ENCODE measurements around the gene CCDC154.
A peak's percentile ranks its signal among the peaks of the same experiment; 100 is the strongest.
"Not testable (repeated sequence)": the region's sequence is repeated elsewhere in the genome, so short reads cannot be mapped to it uniquely, and the experiment has no call there.

Gene CCDC154, protein sequence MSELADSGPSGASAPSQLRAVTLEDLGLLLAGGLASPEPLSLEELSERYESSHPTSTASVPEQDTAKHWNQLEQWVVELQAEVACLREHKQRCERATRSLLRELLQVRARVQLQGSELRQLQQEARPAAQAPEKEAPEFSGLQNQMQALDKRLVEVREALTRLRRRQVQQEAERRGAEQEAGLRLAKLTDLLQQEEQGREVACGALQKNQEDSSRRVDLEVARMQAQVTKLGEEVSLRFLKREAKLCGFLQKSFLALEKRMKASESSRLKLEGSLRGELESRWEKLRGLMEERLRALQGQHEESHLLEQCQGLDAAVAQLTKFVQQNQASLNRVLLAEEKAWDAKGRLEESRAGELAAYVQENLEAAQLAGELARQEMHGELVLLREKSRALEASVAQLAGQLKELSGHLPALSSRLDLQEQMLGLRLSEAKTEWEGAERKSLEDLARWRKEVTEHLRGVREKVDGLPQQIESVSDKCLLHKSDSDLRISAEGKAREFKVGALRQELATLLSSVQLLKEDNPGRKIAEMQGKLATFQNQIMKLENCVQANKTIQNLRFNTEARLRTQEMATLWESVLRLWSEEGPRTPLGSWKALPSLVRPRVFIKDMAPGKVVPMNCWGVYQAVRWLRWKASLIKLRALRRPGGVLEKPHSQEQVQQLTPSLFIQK

DNA sequence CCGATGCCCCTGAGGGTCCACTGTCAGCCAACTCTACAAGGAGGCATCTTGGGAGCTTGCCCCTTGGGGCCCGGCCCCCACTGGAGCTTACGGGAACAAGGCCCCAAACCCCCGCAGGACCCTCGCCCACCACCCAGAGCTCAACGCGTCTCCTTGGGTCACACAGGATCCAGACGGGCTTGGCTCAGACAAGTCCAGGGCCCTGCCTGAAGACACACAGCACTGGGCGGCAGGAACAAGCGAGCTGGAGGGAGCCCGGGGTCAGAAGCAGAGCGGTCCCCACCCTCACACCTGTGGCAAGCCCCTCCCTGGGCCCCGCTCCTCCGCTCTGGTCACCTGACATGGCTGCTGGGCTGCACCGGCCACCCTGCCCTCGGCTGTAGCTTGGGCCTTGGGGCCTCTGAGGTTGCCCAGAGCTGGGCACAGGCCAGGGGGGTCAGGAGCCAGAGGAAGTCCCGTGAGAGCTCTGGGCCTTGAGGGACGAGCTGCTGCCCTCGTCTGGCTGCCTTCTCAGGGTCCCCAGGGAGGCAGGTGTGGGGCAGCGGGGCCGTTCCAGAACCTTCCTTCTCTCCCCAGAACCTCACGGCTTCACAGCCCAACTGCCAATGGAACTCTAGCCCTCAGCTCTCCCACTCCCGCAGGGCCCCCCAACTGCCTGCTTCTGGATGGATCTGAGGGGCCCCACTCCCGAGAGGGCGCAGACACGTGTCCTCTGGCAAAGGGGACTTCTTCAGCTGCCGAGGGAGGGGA, at the start of gene CCDC154:
Gene CCDC154, minus strand, starts transcription at position 577 of the 750 bp plus-strand sequence. Its CDS starts 234 bp downstream, at position 343.
- DNase-seq (ENCODE audit: low spot score): no peak

DNA sequence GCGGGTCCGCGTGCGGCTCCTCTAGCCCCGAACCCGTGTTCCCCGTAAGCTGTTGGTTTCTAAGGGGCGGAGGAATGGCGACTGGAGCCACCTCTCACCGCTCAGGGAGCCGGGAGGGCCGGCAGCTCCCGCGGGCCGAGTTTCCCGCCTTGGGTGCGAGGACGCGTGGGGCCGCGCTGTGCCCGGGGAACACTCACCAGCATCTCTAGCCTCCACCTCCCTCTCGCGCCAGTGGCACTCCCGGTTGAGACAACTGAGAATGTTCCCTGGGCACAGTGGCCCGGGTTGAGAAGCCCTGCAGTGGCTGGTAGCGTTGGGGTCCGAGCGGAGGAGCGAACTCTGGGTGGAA, 49.4 kb upstream of the CCDC154 start:
- no peak for DNase-seq (ENCODE audit: low spot score)

DNA sequence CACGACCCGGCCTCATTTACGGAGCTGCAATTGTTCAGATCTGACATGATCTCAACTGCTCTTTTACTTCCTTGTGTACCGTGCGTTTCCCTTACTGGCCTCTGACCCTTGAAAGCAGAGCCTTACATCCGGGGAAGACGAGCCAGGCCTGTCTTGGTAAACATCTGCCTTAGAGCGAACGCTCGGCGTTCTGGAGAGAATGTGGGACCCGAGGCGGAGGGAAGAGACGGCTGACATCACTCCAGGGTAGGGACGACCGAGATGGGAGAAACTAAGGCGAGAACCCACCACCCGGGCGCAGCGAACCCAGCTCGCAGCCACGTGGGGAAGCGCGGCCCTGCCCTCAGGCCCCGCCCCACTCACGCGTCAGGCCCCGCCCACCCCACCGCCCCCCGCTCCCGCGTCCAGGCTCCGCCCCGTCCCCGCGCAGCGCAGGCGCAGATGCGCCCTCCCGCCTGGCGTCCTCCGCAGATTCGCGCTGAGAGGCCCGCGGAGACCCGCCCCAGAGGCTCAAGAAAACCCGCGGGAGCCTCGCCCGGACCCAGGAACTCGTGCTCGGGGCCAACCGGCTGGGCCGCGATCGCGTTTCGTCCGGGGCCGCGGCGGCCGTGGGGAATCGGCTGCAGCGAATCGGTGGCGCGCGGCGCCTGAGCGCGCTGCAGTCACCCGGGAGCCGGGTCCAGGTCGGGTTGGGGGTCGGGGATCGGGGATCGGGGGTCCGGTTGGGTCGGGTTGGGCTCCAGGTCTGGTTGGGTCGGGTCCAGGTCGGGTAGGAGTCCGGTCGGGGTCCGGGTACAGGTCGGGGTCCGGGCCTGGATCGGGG, 48.8 kb upstream of the CCDC154 start, which contains the start of gene TELO2:
Gene TELO2, plus strand, starts transcription at position 438 of the 823 bp plus-strand sequence. CDS start 922 bp downstream, outside the sequence.
- DNase-seq (ENCODE audit: low spot score): peak; percentile 90

DNA sequence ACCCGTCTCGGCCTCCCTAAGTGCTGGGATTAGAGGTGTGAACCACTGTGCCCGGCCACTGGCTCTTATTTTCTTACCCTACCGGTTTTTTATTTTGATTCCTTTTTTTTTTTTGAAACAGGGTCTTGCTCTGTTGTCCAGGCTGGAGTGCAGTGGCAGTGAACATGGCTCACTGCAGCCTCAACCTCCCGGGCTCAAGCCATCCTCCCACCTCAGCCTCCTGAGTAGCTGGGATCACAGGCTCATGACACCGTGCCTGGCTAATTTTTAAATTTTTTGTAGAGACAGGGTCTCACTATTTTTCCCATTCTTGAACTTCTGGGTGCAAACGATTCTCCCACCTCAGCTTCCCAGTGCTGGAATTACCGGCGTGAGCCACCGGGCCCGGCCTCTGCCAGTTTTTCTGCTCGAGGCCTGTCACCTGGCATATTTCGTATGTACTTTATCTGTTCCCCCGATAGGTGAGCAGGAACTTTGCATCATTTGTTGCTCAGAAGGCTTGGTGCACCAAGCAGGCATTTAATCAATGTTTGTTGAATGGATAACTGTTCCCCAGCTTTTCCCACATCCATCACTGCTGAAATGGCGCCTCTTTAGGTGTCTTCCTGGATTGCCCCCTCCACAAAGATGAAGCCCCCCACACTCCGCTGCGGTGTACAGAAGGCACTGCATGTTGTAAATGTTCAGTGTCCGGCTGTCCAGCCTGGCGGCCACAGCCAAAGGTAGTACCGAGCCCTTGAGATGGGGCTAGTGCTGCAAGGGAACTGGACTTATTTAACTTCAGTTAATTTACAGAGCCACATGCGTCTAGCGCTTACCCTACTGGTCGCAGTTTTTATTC, 47.9 kb upstream of the CCDC154 start:
- no peak for DNase-seq (ENCODE audit: low spot score)

DNA sequence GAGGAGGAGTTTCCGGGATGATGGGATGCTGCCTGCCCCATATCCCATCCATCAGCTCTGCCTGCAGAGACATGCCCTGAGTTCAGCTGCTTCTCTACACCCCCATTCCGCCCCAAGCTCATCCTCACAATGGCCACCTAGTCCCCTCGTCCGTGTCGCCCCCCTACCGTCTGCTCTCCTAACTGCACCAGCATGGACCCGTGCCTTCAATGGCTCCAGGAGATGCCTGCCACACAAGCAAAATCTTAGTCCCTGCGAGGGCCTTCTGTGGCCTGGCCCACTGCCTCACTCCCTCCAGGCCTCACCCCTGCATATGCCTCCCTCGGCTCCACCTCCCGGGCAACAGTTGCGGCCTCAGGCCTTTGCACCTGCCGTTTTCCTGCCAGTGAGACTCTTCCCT, 47.0 kb upstream of the CCDC154 start:
- DNase-seq (ENCODE audit: low spot score): no peak

DNA sequence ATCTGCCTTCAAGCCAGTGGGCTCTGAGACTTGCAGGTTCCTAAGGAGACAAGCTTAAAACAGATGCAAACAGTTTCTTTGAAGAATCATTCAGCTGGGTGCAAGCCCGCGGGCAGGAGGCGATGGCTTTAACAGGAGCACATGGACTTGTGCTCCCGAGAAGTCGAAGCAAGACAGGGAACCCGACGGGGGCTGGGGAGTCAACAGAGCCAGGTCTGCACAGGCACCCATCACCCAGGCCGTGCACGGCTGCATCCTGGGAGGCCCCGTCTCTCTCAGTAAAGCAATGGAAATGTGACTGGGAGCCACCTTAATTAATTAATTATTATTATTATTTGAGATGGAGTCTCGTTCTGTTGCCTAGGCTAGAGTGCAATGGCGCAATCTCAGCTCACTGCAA, 44.7 kb upstream of the CCDC154 start:
- no peak for DNase-seq (ENCODE audit: low spot score)

DNA sequence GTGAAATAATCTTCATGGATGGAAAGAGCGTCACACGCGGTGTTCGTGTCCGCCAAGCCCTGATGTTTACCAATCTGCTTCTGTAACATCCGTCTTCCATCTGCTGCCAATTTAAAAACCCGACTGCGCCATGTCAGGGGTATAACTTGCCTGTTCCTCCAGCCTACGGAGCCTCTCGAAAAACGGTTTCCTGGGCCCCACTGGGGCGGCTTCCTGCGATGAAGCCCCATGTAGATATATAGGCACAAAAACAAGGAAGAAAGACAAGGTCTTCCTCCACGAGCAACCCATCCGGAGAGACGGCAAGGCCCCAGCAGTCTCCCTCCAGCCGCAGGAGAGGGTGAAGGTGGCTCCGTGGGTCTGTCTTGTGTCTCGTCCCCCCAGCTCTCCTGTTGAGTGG, 44.3 kb upstream of the CCDC154 start, which contains the start of gene PTX4:
Gene PTX4, minus strand, starts transcription at position 326 of the 400 bp plus-strand sequence. Its CDS starts 35 bp downstream, at position 291.
- DNase-seq (ENCODE audit: low spot score): no peak

DNA sequence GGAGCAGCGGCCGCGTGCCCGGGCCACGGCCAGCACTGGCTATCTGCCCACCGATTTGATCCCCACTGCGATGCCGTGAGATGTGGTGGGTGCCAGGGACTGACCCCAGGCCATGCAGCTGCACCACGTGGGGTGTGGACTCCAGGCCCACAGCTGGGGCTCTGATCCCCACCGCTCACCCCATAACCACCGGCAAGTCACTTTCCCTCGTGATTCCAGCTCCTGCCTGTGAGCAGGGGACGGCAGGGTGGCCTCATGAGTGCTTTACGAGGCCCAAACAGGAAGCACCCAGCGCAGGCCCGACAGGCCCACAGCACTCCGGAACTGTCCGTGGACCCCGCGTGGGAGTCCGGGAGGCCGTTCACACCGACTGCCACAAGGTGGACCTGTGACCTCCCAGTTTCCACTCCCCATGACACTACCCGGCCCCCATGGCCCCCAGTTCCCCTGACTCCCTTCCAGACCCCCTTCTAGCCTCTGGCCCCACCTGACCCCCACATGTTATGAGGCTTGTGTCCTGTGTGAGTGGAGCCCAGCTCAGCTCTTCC, 43.8 kb upstream of the CCDC154 start:
- no peak for DNase-seq (ENCODE audit: low spot score)

DNA sequence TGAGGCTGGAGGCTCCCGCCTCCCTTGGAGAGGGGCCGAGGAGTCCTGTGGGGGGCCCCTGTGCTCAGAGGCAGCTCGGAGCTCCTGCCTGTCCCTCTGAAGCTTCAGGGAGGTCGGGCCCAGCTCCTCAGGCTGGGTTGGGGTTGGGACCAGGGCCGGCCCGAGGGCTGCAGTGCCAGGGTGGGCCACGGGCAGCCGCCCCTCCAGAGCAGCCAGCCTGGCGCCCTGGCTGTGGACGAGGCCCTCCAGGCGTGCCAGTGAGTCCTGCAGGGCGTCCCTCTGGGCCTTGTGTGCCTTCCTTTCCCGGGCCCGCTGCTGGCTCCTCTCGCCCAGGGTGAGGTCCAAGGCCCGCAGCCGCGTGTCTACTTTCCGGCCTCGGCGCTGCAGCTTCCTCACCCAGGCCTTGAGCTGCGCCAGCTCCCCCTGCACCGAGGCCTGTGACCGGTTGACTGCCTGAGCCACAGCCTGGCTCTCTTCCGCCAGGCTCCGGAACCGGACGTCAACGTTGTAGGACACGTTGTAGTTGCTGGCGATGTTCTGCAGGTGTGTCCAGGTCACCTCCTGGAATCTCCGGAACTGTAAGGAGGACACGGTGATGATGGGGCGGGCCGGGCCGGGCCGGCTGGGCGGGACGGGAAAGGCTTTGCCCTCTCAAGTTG, 43.2 kb upstream of the CCDC154 start:
- no peak for DNase-seq (ENCODE audit: low spot score)

DNA sequence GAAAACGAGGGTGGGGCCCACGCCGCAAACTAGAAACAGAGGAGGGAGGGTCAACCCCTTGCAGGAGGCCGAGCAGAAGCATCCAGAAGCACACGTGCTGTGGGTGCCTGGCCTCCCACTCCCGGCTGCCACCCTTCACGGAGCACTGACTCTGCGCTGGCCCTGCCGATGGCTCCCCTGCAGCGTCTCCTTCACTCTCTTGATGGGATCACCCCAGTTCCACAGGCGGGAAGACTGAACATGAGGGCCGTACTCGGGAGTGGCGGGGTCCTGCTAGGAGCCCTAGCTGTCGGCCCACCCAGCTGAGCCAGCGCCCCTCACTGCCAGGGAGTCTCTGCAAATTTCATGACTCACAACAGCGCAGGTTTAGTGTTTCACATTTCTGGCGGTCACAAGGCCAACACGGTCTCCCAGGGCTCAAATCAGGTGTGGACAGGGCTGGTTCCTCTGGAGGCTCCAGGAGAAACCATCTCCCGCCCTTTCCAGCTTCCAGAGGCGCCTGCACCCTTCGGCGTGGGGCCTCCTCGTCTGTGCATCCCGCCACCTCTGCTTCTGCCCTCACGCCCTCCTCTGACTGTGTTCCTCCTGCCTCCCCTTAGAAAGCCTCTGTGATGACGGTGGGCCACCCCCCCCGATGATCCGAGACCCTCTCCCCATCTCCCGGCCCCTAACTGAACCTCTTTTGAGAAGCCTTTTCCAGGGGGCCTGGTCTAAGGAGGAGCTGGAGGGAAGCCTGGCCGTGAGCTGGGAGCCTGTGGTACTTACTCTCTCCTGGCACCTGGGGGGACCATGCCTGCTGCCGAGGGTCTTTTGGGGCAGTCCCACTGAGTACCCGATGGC, 42.4 kb upstream of the CCDC154 start:
- DNase-seq (ENCODE audit: low spot score): no peak

DNA sequence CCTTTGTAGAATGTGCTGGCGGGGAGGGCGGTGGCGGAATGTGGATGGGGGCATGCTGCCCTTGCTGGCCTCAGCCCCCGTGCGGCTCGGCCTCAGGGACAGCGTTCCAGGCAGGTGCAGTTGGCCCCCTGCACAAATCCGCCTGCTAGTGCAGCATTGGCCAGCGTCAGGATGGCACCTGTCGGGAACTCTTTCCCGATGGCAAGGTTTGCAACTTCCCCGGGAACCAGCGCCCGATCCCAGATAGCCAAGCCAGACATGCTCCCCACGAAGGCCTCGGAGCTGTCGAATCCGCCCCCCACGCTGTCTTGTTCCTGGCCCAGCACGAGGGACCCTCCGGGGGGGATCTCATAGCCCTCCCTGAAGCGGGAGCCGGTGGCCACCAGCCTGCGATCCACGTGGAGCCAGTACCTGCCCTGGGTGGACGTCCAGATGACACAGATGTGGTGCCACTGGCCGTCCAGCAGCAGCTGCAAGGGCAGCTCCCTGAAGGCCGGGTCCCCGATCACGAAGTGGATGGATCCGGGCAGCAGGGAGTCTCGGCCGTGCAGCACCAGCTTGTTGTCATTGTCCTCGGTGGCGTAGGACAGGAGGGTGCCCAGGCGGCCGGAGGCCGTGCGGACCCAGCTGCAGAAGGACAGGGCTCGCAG, 41.6 kb upstream of the CCDC154 start:
- DNase-seq (ENCODE audit: low spot score): no peak

DNA sequence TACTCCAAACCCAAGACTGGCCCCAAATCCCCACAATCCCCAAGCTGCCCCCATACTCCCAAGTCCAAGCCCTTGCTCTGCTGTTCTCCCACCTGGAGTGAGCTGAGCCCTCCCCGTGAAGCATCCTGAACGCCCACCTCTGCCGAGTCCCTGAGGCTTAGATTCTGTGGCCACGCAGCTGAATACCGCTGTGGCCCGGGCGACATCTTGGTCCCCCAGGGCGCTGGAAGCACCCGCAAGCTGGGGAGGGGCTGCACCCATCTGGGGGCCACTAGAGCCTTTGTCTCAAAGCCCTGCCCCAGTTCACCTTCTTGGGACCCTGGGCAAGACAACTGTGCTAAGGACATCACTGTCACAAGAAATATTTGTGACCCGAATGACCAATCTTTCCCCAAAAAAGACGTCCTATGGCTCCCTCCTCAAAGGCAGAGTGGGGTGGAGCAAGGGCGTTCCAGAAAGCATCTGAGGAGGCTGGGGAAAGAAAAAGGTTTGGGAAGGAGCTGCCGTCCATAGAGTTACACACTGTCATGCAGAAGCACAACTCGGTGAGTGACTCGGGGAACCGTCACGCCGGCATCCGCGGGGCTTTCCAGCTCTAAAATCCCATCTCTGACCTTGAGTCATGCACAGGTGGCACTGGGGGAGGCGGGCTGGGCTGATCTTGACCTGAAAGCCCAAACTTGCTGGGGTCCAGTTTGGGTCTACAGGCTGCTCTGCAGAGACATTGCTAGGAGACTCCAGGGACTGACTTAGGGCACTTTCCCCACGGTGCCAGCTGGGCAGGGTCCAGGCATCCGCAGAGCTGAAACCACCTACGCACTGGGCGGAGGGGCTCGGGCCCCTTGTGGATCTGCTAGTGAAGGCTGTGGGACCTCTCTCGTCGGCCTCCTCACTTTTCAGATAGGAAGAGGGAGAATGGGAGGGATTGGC, 37.8 kb upstream of the CCDC154 start:
- no peak for DNase-seq (ENCODE audit: low spot score)

DNA sequence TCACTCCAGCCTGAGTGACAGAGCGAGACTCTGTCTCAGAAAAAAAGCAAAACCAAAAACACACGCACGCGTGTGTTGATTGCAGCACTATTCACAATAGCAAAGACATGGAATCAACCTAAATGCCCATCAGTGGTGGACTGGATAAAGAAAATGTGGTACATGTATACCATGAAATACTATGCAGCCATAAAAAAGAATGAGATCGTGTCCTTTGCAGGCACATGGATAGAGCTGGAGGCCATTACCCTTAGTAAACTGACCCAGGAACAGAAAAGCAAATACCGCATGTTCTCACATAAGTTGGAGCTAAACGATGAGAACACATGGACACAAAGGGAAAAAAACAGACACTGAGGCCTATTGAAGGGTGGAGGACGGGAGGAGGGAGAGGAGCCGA, 34.6 kb upstream of the CCDC154 start:
- DNase-seq (ENCODE audit: low spot score): not testable (repeated sequence)

DNA sequence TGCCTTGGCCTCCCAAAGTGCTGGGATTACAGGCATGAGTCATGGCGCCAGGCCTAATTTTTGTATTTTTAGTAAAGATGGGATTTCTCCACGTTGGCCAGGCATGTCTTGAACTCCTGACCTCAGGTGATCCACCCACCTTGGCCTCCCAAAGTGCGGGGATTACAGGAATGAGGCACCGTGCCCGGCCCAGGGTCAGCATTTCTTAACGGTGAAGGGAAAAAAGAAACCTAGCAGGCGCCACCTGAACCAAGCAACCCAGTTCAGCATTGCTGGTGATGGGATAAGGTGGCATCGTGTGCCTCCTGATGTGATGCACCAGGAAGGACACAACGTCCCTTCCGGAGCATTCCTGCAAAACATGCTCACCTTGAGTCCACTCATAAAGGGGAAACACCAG, 32.7 kb upstream of the CCDC154 start:
- DNase-seq (ENCODE audit: low spot score): no peak

DNA sequence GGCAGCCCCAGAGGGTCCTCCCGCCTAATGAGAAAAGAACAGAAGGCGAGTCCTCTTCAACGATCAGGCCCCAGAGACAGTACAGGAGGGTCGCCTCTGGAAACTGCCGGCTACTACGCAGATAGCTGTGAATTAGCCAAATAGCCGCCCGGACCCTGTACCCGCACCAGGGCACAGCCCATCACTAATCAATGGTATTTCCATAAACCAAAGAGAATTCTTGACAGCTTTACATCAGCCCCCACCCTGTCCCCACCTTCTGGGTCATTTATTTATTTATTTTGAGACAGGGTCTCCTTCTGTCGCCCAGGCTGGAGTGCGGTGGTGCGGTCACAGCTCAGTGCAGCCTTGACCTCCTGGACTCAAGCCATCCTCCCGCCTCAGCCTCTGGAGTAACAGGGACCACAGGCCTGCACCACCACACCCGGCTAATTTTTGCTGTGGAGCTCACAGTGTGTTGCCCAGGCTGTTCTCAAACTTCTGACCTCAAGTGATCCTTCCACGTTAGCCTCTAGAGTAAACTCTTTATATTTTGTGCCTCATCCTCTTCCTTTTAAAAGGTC, 31.3 kb upstream of the CCDC154 start:
- no peak for DNase-seq (ENCODE audit: low spot score)

DNA sequence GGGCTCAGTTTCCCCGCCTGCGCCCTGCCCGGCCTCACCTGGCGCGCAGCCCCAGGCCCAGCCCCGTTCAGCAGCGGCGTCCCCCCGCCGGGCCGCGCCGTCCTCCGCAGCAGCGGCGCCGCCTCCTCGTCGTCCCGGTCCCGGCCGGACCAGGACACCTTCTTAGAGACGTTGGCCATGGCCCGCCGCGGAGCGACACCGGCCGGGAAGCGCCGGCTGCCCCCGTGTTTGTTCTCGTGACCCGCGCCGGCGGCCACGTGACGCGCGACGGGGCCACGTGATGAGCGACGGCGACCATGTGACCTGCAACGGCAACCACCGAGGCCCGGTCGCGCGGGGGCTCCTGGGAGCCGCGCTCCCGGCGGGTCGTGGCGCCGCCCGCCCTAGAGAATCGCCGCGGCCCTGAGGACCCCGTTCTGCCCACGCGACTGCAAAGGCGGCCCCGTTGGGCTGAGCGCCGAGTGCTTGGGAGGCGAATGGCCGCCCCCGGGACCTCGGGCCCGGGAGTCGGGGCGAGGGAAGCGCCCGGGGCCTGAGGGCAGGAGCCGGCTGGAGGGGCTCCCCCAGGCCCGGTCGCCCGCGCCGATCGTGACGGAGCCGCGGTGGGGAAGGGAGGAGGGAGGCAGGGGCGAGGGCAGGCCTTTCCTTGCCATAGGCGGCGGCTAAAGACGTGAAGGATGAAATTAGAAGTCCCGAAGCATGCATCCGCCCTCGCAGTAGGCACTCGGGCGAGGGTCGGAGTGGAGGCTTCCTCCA, 30.6 kb upstream of the CCDC154 start, which contains the start of gene CLCN7:
Gene CLCN7, minus strand, starts transcription at position 233 of the 756 bp plus-strand sequence. Its CDS starts 54 bp downstream, at position 179.
- peak; percentile 90 for DNase-seq (ENCODE audit: low spot score)
